GM18520 (cell line): Measurements from ENCODE around the gene CBFA2T2.
"Not testable (repeated sequence)": the region's sequence is repeated elsewhere in the genome, so short reads cannot be mapped to it uniquely, and the experiment has no call there.

Experiments used
- ATAC-seq: cut with Tn5 transposase; IDR thresholded peaks from one replicate; pipeline ENCODE4 v1.9.1; 2021; ENCODE audit not compliant: unreplicated experiment

The CBFA2T2 gene

DNA sequence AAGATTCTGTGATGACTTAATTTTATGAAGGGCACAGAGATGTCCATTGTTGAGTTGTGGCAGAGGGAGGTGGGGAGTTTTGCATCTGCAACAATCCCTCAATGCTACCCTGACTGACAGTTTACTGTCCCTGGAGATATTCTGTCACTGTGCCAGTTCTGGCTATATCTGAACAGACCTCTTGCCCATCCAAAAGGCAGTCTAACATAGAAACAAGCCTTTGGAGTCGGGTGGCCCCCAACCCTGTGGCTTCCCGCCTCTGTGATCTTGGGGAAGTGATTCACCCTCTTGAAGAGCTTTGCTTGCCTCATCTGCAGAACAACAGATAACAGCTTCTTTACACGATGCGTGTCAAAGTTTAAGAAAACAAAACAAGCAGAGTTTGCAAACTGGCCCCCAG is 200.1 kb downstream of the CBFA2T2 start:
- ATAC-seq, result no peak

DNA sequence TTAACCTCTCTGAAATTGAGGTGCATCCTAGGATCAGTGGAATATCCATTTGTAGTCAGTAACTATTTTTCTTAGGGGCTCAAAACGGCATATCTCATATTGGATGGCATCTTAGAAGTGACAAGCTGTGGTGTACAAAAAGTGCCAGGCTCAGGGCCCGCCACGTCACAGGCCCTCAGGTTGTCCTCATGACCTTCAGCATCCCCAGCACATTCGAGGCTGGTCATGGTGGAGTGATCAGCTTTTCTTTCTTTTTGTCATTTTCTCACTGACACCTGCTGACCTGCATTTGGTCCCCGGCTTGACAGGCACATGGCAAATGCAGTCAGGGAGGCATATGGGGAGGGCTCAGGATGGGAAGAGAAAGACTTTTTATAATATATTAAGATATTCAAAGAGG is 203.4 kb downstream of the CBFA2T2 start:
- ATAC-seq, result no peak

DNA sequence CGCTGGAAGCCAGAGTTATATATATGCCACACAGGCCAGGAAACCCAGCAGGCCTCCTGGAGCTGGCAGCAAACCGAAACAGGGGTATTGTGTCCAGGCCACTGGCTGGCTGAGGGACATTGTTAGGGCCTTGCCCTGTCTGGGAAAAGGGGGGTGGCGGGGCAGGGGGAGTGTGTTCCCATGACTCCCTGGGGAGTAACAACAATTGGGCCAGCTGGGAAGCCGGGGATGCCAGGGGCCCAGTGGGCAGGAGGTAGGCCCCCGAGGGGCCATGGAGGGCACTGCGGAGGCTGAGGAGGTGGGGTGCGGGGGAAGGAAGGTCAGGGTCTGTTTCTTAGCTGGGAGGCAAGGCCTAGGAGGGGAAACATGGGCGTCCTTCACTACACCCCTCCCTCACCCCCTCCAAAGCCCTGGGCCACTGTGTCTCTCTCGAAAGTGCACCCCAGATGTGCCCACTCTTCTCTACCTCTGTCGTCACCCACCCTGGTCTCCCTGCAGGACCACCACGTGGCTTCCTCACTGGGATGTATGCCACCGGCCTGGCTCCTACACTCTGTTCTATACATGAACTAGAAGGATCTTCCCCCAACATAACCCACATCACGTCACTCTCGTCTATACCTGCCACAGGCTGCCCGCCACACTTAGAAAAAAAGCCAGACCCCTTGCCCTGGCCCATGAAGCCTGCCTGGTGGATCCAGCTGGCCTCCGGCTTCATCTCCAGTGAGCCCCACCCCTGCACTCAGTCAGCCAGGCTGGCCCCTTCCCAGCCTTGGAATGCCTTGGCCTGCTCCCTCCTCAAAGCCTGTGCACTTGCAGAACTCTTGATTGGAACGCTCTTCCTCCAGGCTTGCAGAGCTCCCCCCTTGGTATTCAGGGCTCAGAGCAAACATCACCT is 204.1 kb downstream of the CBFA2T2 start:
- no peak for ATAC-seq

DNA sequence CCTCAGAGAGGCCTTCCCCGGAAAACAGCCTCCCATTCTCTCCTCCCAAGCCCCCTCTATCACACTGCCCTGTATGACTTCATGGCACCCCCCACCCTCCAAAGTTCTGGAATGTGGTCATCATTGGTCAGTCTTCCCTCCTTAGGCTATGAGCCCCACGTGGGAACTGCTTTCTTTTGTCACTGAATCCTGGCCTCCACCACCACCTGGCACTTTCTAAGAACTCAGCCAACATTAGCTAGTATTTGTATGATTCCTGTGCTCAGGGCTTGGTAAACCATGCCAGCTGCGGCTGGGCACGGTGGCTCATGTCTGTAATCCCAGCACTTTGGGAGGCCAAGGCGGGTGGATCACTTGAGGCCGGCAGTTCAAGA is 204.7 kb downstream of the CBFA2T2 start:
- ATAC-seq, result no peak

DNA sequence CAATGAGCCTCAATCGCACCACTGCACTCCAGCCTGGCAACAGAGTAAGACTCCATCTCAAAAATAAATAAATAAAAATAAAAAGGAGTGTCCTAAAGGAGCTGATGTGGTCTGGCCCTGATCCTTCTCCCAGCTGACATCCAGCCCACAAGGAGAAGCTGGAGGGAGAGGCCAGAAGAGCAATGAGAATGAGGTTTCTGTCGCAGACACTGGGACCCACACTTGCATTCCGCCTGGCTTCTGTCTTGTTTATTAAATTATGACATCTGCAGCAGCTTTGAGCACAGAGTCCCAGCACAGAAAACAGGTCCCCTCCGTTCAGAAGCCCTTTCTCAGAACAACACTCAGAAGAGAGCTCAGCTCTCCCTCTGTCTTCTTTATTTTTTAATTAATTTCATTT is 206.6 kb downstream of the CBFA2T2 start:
- ATAC-seq, result no peak

DNA sequence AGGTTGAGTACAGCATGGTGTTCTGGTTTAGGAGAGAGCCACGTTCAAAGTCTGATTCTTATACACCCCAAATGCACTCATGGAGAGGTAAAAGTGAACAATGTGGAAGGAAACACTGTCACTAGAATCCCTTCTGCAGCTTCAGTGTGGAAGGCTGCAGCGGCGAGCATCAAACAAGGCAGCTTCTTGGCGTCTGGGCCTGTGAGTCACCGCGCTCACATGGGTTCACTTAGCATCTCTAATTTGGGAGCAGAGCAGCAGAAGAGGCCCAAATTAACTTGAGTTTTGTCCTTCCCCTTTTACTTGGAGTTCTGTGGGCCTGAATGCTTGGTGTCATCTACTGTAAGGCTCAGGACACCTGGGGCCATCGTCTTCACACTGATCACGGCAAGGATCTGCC is 207.2 kb downstream of the CBFA2T2 start:
- no peak for ATAC-seq

DNA sequence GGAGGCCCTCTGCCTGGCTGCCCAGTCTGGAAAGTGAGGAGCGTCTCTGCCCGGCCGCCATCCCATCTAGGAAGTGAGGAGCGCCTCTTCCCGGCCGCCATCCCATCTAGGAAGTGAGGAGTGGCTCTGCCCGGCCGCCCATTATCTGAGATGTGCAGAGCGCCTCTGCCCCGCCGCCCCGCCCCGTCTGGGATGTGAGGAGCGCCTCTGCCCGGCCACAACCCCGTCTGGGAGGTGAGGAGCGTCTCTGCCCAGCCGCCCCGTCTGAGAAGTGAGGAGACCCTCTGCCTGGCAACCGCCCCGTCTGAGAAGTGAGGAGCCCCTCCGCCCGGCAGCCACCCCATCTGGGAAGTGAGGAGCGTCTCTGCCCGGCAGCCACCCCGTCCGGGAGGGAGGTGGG is 209.1 kb downstream of the CBFA2T2 start:
- not testable (repeated sequence) for ATAC-seq
